Activated T-cell treated with anti-CD3 and anti-CD28 coated beads, Interleukin-2, amount 50 U/mL, for 72 hours (primary cell): ENCODE results near the gene HSPB9. TPM values are rescaled to one million over a fixed set of nuclear protein-coding genes. Genes with fewer than 3 reads are reported as not detected.

Experiments
- total RNA-seq, 2 donors: library from RNA; stranded (reverse); gene quantifications; one replicate each; pipeline ENCODE4 v1.2.3, GENCODE V29; 2022

Gene HSPB9
- total RNA-seq, 2 donors from 2014 or later = 0.28 TPM; not detected in 1

Other genes with a start within 250 kb of the HSPB9 start
- 100 to 1,000 TPM; 124 to 129 TPM for gene ACLY, start 203.9 kb upstream of the HSPB9 start, total RNA-seq
- gene ODAD4, start 192.2 kb upstream of the HSPB9 start, total RNA-seq = 1 to 10 TPM in 1 of 2 donors, under 1 TPM in 1; 0.72 to 1.6 TPM
- 10 to 100 TPM; 51.4 to 53.8 TPM for gene CNP, start 156.0 kb upstream of the HSPB9 start, total RNA-seq
- gene DNAJC7, start 105.4 kb upstream of the HSPB9 start, total RNA-seq = 100 to 1,000 TPM; 106 to 117 TPM
- 10 to 100 TPM; 18.6 to 24.3 TPM for gene NKIRAS2, start 102.7 kb upstream of the HSPB9 start, total RNA-seq
- 1 to 10 TPM in 1 of 2 donors, under 1 TPM in 1; 0.86 to 1.3 TPM for gene C17orf113, start 72.2 kb upstream of the HSPB9 start, total RNA-seq
- 1 to 10 TPM; 1.1 to 1.6 TPM for gene ZNF385C, start 24.3 kb upstream of the HSPB9 start, total RNA-seq
- 10 to 100 TPM; 33.2 to 62.0 TPM for gene DHX58, start 10.1 kb upstream of the HSPB9 start, total RNA-seq
- gene KAT2A, start 1.4 kb upstream of the HSPB9 start, total RNA-seq = 10 to 100 TPM; 33.3 to 41.4 TPM
- 10 to 100 TPM; 35.1 to 44.1 TPM for gene RAB5C, start 32.2 kb downstream of the HSPB9 start, total RNA-seq
- gene KCNH4, start 58.3 kb downstream of the HSPB9 start, total RNA-seq = under 1 TPM; 0.26 to 0.39 TPM
- gene HCRT, start 62.6 kb downstream of the HSPB9 start, total RNA-seq = not detected
- 10 to 100 TPM; 17.3 to 18.8 TPM for gene GHDC, start 71.7 kb downstream of the HSPB9 start, total RNA-seq
- 100 to 1,000 TPM; 252 to 269 TPM for gene STAT5B, start 153.6 kb downstream of the HSPB9 start, total RNA-seq
- 100 to 1,000 TPM; 243 to 264 TPM for gene STAT5A, start 165.7 kb downstream of the HSPB9 start, total RNA-seq